Gastroesophageal sphincter (tissue), 4 donors: ENCODE results near the gene SYT14. TPM values are rescaled to one million over a fixed set of nuclear protein-coding genes. Genes with fewer than 3 reads are reported as not detected.

ENCODE experiments used
- ATAC-seq: fragments of 150-250 bp; one replicate; pipeline ENCODE4 v1.9.1; 2016; ENCODE audit warnings: mild to moderate bottlenecking, moderate library complexity
- H3K27ac ChIP-seq, 4 donors: fragments of 200-600 bp; sonication (generic) in 3 of 4; 1 replicate in 3 of 4; 2 replicates in 1 of 4; pipeline ENCODE4 v1.5.1; 2016 to 2019
- H3K27me3 ChIP-seq: fragments of 200-600 bp; sonication (generic); one replicate; pipeline ENCODE4 v1.5.1; 2019
- H3K36me3 ChIP-seq, 2 donors: fragments of 200-600 bp; sonication (generic); one replicate each; pipeline ENCODE4 v1.5.1; 2019; ENCODE audit warnings: control low read depth in 1 of 2
- H3K4me1 ChIP-seq, 3 donors: fragments of 200-600 bp; sonication (generic); 1 replicate in 2 of 3; 2 replicates in 1 of 3; pipeline ENCODE4 v1.5.1; 2016 to 2019; ENCODE audit warnings: control low read depth in 2 of 3
- H3K4me3 ChIP-seq, 2 donors: fragments of 200-600 bp; sonication (generic); one replicate each; pipeline ENCODE4 v1.5.1; 2019; ENCODE audit warnings: mild to moderate bottlenecking in 1 of 2, moderate library complexity in 1 of 2
- H3K9me3 ChIP-seq, 3 donors: fragments of 200-600 bp; sonication (generic); one replicate each; pipeline ENCODE4 v1.5.1; 2017 to 2019; ENCODE audit warnings: control low read depth in 2 of 3
- EP300 ChIP-seq: sonication (generic); formaldehyde crosslinking; IDR thresholded peaks from one replicate; pipeline ENCODE4 v1.6.1; 2017; ENCODE audit warnings: antibody characterized with exemption, mild to moderate bottlenecking
- POLR2A ChIP-seq, 2 donors: fragments of 450-650 bp; IDR thresholded peaks; one replicate each; pipeline ENCODE4 v1.6.1; 2017; ENCODE audit warnings: antibody characterized with exemption in 2 of 2, mild to moderate bottlenecking in 2 of 2, moderate library complexity in 1 of 2
- POLR2AphosphoS5 ChIP-seq: sonication (generic); formaldehyde crosslinking; IDR thresholded peaks from one replicate; pipeline ENCODE4 v1.6.1; 2017; ENCODE audit warnings: antibody characterized with exemption
- WGBS, 2 donors: methylation state at CpG; one replicate each; pipeline ENCODE4 v1.1.5; 2018; ENCODE audit warnings: low coverage in 1 of 2; 5-methylcytosine and 5-hydroxymethylcytosine counted together
- total RNA-seq, 4 donors: library from RNA; depleted of rRNA; stranded (reverse); fragments of >200 nt; gene quantifications; one replicate each; pipeline ENCODE4 v1.1.0, GENCODE V29; 2016
- TF ChIP-seq, protein P1 (sequence below), 4 experiments: fragments of 200-600 bp in 2 of 4; fragments of 450-650 bp in 2 of 4; sonication (generic) in 1 of 4; IDR thresholded peaks; one replicate each; pipeline ENCODE4 v1.5.1; 2017 to 2019; ENCODE audit warnings: antibody characterized with exemption in 4 of 4, mild to moderate bottlenecking in 2 of 4, moderate library complexity in 2 of 4

The SYT14 gene
- total RNA-seq, 4 donors from 2014 or later = under 0.01 to 0.27 TPM; not detected in 2

DNA sequence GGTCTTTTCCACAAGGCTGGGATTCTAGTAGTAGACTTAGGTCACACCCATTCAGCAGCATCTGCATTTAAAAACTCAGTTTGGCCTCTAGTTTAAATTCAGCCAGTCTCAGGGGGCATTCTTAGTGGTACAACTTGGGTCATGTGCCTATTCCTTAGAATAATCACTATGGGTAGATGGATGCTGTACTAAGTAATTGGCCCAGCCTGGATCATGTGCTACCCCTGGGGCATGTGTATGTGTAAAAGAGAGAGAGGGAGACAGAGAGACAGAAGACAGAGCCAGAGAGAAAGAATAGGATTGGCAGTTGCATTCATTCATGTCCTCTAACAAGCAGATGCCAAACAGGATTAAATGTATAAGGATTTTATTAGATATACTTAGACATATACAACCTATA is 13.6 kb upstream of the SYT14 start:
- no peak for ATAC-seq

DNA sequence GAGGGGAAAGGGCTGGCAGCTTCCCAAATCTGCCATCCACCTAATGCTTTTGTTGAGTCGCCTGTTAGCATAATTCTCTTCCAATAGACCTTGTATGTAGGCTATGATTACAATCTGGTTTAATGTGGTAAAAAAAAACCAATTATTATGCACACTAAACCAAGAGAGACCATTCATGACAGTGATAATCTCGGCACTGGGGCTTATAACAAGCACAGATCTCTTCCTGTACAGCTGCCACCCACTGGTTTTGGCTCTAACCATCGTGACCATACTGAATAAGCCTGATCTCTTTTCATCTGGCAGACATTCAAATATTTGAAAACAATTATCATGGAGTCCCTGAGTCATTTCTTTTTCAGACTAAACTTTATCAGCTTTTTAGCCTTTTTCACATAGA is 12.0 kb upstream of the SYT14 start:
- no peak overlapping the region for H3K4me3 ChIP-seq
- WGBS, 2 donors = 37 to 41% methylated on average over 3 of the region's 3 CpGs
- no peak for ATAC-seq
- H3K27ac ChIP-seq = no peak overlapping the region
- H3K9me3 ChIP-seq = peaks cover 0 to 1% (median 0%) of the 10 kb centered on the region in 3 donors
- H3K36me3 ChIP-seq = no peaks in the 10 kb centered on the region
- peaks cover 5% of the 10 kb centered on the region for H3K27me3 ChIP-seq
- H3K4me1 ChIP-seq = no peaks in the 10 kb centered on the region
- no peak for TF ChIP-seq POLR2AphosphoS5
- no peak for TF ChIP-seq EP300
- no peak for TF ChIP-seq POLR2A (IDR thresholded peaks at IDR 0.05)
- TF ChIP-seq, protein P1, sequence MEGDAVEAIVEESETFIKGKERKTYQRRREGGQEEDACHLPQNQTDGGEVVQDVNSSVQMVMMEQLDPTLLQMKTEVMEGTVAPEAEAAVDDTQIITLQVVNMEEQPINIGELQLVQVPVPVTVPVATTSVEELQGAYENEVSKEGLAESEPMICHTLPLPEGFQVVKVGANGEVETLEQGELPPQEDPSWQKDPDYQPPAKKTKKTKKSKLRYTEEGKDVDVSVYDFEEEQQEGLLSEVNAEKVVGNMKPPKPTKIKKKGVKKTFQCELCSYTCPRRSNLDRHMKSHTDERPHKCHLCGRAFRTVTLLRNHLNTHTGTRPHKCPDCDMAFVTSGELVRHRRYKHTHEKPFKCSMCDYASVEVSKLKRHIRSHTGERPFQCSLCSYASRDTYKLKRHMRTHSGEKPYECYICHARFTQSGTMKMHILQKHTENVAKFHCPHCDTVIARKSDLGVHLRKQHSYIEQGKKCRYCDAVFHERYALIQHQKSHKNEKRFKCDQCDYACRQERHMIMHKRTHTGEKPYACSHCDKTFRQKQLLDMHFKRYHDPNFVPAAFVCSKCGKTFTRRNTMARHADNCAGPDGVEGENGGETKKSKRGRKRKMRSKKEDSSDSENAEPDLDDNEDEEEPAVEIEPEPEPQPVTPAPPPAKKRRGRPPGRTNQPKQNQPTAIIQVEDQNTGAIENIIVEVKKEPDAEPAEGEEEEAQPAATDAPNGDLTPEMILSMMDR (IDR thresholded peaks at IDR 0.05) = no peak

More for the DNA sequence above, 13.6 kb upstream of the SYT14 start:
- no peak for TF ChIP-seq POLR2AphosphoS5
- TF ChIP-seq, protein P1 (IDR thresholded peaks at IDR 0.05) = no peak
- Histone ChIP-seq H3K27me3 (peaks cover 5% of the 10 kb centered on the region), H3K4me1 (no peaks in the 10 kb centered on the region), H3K4me3 (no peak overlapping the region), H3K9me3 (peaks cover 0 to 12% (median 0%) of the 10 kb centered on the region in 3 donors), H3K27ac (no peak overlapping the region), H3K36me3 (no peaks in the 10 kb centered on the region)

DNA sequence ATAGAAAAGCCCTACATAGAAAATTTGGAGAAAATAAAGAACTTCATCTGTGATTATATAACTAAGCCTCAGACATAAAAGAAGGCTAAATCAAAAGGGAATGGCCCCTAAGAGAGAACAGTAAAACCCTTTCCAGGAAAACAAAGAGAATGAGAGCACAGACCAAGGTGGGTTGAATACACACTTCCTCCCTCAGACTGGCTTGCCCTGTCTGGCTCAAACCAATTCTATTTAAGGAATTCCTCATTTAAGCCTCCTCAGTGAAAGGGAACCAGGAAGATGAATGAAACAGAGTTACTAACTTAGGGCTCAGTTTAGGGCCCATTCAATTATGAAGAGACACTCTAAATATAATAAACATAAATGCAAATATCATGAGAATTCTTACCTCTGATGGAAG is 10.6 kb upstream of the SYT14 start:
- peaks cover 5% of the 10 kb centered on the region for H3K27me3 ChIP-seq
- H3K36me3 ChIP-seq = no peaks in the 10 kb centered on the region
- no peaks in the 10 kb centered on the region for H3K9me3 ChIP-seq
- H3K4me1 ChIP-seq = no peaks in the 10 kb centered on the region
- H3K4me3 ChIP-seq = no peak overlapping the region
- TF ChIP-seq EP300 = no peak
- TF ChIP-seq, protein P1 (IDR thresholded peaks at IDR 0.05) = no peak
- no peak for TF ChIP-seq POLR2AphosphoS5
- TF ChIP-seq POLR2A (IDR thresholded peaks at IDR 0.05) = no peak
- H3K27ac ChIP-seq = no peak overlapping the region
- ATAC-seq = no peak

DNA sequence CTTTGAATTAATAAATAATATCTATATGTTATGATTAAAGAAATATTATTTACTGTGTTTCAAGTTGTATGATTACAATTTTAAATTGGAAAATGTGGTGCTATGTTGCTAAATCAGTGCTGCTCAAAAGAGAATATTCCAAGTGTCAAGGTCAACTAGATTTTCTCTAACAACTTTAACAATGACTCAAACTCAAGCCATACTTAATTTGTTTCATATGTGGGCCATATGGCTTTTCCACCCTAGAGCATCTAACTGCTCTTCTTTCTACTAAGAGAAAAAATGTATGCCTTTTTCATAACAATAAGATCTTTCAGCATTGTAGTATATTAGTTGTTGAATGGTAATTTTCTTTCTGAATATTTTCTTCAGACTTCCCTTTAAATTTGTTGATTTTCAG is 8.3 kb upstream of the SYT14 start:
- ATAC-seq = no peak
- Histone ChIP-seq H3K27ac (no peak overlapping the region), H3K4me3 (no peak overlapping the region)

DNA sequence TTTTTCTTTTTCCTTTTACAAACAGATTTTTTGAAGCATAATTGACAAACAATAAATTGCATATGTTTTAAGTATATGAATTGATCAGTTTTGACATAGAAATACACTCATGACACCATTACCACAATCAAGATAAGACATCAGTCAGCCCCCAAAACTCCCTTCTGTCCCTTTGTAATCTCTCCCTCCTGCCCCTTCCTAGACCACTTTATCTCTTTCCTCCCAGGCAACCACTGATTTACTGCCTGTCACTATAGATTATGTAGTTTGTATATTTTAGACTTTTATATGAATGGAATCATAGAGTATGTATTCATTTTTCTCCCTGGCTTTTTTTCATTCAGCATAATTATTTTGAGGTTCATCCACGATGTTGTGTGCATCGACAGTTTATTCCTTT is 6.9 kb upstream of the SYT14 start:
- Histone ChIP-seq H3K36me3 (no peaks in the 10 kb centered on the region), H3K4me1 (no peaks in the 10 kb centered on the region), H3K27me3 (peaks cover 5% of the 10 kb centered on the region), H3K27ac (no peak overlapping the region), H3K4me3 (no peak overlapping the region), H3K9me3 (no peaks in the 10 kb centered on the region)
- no peak for ATAC-seq
- TF ChIP-seq POLR2A (IDR thresholded peaks at IDR 0.05) = no peak
- TF ChIP-seq, protein P1 (IDR thresholded peaks at IDR 0.05) = no peak
- no peak for TF ChIP-seq EP300
- no peak for TF ChIP-seq POLR2AphosphoS5
- WGBS, 2 donors = 78% methylated on average over 2 of the region's 2 CpGs; no CpG with 5 or more reads in 1 of the 2 donors

More for the DNA sequence above, 8.3 kb upstream of the SYT14 start:
- no peak for TF ChIP-seq EP300
- no peaks in the 10 kb centered on the region for H3K4me1 ChIP-seq
- H3K27me3 ChIP-seq = peaks cover 5% of the 10 kb centered on the region
- no peaks in the 10 kb centered on the region for H3K36me3 ChIP-seq
- H3K9me3 ChIP-seq = no peaks in the 10 kb centered on the region

DNA sequence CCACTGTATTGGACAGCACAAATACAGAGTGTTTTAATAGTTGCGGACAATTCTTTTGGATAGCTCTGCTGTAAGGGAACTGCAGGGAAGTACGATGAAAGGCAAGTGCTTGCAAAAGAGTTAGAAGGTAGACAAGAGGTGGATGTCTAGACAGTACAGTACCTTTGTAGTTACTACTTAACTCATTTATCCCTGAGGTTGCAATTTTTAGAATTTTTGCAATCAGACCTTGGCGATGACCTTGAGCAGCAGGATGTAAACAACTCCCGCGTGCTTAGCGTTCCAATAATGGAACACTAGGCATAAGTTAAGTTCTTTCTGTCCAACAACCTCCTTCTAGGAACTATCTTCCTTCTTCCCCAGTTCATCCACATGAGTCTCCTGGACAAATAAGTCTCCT is 1.9 kb upstream of the SYT14 start:
- 79 to 92% methylated on average over 6 of the region's 6 CpGs for WGBS, 2 donors
- ATAC-seq = no peak
- Histone ChIP-seq H3K27me3 (peaks cover 45% of the 10 kb centered on the region), H3K4me3 (no peak overlapping the region), H3K9me3 (no peaks in the 10 kb centered on the region), H3K27ac (no peak overlapping the region), H3K36me3 (no peaks in the 10 kb centered on the region), H3K4me1 (peaks cover 0 to 13% (median 0%) of the 10 kb centered on the region in 3 donors)
- no peak for TF ChIP-seq EP300
- TF ChIP-seq, protein P1 (IDR thresholded peaks at IDR 0.05) = no peak
- no peak for TF ChIP-seq POLR2A (IDR thresholded peaks at IDR 0.05)
- no peak for TF ChIP-seq POLR2AphosphoS5
